ENCODE results near the gene FAAP20. TPM values are rescaled to one million over a fixed set of nuclear protein-coding genes. Genes with fewer than 3 reads are reported as not detected.
A peak's percentile ranks its signal among the peaks of the same experiment; 100 is the strongest.

Gene FAAP20
- total RNA-seq, 1 experiment from 2014 or later, result 119 TPM

- H3K9me3 Mint-ChIP-seq, result no peaks in the 10 kb centered on the region
- Histone ChIP-seq H3K79me1 (ENCODE audit: insufficient read depth, low read depth, low read length, poor library complexity, severe bottlenecking) (no peaks in the 10 kb centered on the region), H2BK15ac (ENCODE audit: low read depth, low read length) (no peak overlapping the region), H4K91ac (ENCODE audit: insufficient read length, low read depth, low read length) (no peak overlapping the region), H2BK12ac (ENCODE audit: insufficient read length, low read depth, low read length) (no peak overlapping the region), H2BK5ac (ENCODE audit: insufficient read length, low read length) (no peak overlapping the region), H3K18ac (ENCODE audit: insufficient read length, low read depth, low read length) (no peak overlapping the region), H3K9me3 (ENCODE audit: control insufficient read depth, low read depth, low read length) (no peaks in the 10 kb centered on the region), H4K8ac (replicated peaks; ENCODE audit: insufficient read length, low read depth, low read length) (no peak overlapping the region), H3K23ac (ENCODE audit: insufficient read length, low read depth, low read length) (no peak overlapping the region), H3K23me2 (ENCODE audit: insufficient read length, low read depth, low read length, poor library complexity, severe bottlenecking) (no peaks in the 10 kb centered on the region), H3K56ac (ENCODE audit: insufficient read length, low read depth, low read length) (no peak overlapping the region), H2AK5ac (ENCODE audit: insufficient read length, low read length) (no peak overlapping the region), H4K20me1 (ENCODE audit: control insufficient read depth, insufficient read depth, insufficient read length) (no peaks in the 10 kb centered on the region), H3K4me2 (ENCODE audit: insufficient read depth, insufficient read length, low read length) (no peak overlapping the region), H2BK120ac (ENCODE audit: low read depth, low read length, poor library complexity, severe bottlenecking) (no peak overlapping the region), H3K14ac (ENCODE audit: insufficient read depth, low read length) (no peak overlapping the region), H3K27ac (ENCODE audit: insufficient read length, low read depth, low read length) (no peak overlapping the region), H3T11ph (ENCODE audit: low read length) (no peak overlapping the region), H3K79me2 (ENCODE audit: insufficient read depth, low read length) (no peaks in the 10 kb centered on the region), H4K5ac (ENCODE audit: insufficient read length, low read depth, low read length) (no peak overlapping the region), H3K4ac (ENCODE audit: low read depth, low read length) (no peak overlapping the region), H3K27me3 (ENCODE audit: insufficient read depth, low read length) (no peaks in the 10 kb centered on the region), H3K4me1 (ENCODE audit: insufficient read depth, low read length) (no peaks in the 10 kb centered on the region), H2BK20ac (ENCODE audit: low read depth, low read length, poor library complexity, severe bottlenecking) (no peak overlapping the region), H3K9ac (ENCODE audit: extremely low read depth, insufficient read length, low read length) (no peak overlapping the region), H2AFZ (ENCODE audit: low read length) (no peak overlapping the region)
- no peak for DNase-seq
- peaks cover 3 to 40% (median 38%) of the 10 kb centered on the region in 3 experiments for H3K36me3 Mint-ChIP-seq (ENCODE audit: insufficient read depth in 1 of 3, low read depth in 3 of 3)
- peak overlapping the region in 2 of 3 experiments; percentile 17 to 56; a peak in 3 of 7 replicates for H3K27ac Mint-ChIP-seq
- no peak overlapping the region for H3K4me3 Mint-ChIP-seq
- H3K27me3 Mint-ChIP-seq (ENCODE audit: low read depth), result no peaks in the 10 kb centered on the region
- TF ChIP-seq, protein P1, sequence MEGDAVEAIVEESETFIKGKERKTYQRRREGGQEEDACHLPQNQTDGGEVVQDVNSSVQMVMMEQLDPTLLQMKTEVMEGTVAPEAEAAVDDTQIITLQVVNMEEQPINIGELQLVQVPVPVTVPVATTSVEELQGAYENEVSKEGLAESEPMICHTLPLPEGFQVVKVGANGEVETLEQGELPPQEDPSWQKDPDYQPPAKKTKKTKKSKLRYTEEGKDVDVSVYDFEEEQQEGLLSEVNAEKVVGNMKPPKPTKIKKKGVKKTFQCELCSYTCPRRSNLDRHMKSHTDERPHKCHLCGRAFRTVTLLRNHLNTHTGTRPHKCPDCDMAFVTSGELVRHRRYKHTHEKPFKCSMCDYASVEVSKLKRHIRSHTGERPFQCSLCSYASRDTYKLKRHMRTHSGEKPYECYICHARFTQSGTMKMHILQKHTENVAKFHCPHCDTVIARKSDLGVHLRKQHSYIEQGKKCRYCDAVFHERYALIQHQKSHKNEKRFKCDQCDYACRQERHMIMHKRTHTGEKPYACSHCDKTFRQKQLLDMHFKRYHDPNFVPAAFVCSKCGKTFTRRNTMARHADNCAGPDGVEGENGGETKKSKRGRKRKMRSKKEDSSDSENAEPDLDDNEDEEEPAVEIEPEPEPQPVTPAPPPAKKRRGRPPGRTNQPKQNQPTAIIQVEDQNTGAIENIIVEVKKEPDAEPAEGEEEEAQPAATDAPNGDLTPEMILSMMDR (conservative IDR thresholded peaks at IDR 0.05), result no peak
- no CpG with 5 or more reads among the region's 33 CpGs for WGBS (ENCODE audit: extremely low coverage, insufficient read length, low lambda C conversion rate)
- peaks cover 0 to 8% of the 10 kb centered on the region in 2 experiments; a peak in 2 of 4 replicates for H3K4me1 Mint-ChIP-seq
These were observed 21.9 kb downstream of the FAAP20 start for GRCh38 chr1:2172551-2173146.

Data from H9 (cell line).